Erythroblast (primary cell): ENCODE measurements around the gene ERN1.

ENCODE experiments used
- GATA1 ChIP-seq: IDR thresholded peaks from 2 replicates; pipeline ENCODE4 v1.6.1; 2011; ENCODE audit warnings: low read depth, mild to moderate bottlenecking, control low read depth, low read length, moderate library complexity
- POLR2A ChIP-seq: IDR thresholded peaks from 2 replicates; pipeline ENCODE4 v1.6.1; 2011; ENCODE audit warnings: mild to moderate bottlenecking, low read length

DNA sequence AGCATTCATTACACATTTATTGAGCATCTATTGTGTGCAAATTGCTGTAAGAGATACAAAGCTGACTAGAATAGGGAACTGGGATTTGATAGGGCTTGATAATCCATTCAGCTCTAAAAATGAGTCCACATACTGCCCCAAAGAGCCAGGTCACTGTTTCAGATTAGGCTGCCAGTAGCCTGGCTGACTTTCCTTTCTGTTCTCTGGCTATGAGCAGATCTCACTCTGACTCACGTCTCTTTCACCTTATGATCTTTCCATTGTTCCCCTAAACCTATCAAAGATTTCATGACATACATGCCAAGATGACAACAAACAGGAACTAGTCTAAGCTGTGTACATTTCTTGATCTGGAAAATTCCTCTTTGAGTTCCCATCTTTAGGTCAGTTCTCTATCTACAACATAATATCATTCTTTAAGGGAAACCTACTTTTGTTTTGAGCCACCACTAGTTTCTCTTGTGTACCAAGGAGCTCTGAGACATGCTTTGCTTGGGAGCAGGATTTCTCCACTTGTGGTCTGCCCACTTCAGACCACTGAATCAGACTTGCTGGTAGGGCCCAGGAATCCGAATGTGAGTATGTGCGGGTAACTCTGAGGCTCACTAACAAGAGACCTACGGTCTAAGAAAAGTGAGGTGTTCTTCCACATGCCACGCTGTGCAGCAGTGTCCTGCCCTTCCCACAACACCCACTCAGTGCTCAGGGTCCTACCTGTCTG, 68.6 kb downstream of the ERN1 start:
- TF ChIP-seq POLR2A (no peak), GATA1 (no peak)
